Fibroblast of lung (primary cell): ENCODE measurements around the gene LRP5. TPM values are rescaled to one million over a fixed set of nuclear protein-coding genes. Genes with fewer than 3 reads are reported as not detected.

Experiments used
- DNase-seq, 2 donors: peaks; one replicate each; pipeline versions ENCODE4 v3.0.0 to v3.0.0-alpha.2; 2010; ENCODE audit warnings: low read depth in 2 of 2
- H2AFZ ChIP-seq: 2 replicates; pipeline ENCODE4 v1.5.1; 2012; ENCODE audit warnings: low read length, control low read depth, inconsistent platforms
- H3K27ac ChIP-seq: 2 replicates; pipeline ENCODE4 v1.5.1; 2011; ENCODE audit warnings: low read length, control low read depth; ENCODE audit not compliant: insufficient read depth
- H3K27me3 ChIP-seq: 2 replicates; pipeline ENCODE4 v1.5.1; 2011; ENCODE audit warnings: mild to moderate bottlenecking, low read length; ENCODE audit not compliant: control insufficient read depth, insufficient read depth
- H3K36me3 ChIP-seq: 2 replicates; pipeline ENCODE4 v1.5.1; 2011; ENCODE audit warnings: low read length; ENCODE audit not compliant: control insufficient read depth, insufficient read depth
- H3K4me1 ChIP-seq: 2 replicates; pipeline ENCODE4 v1.5.1; 2011; ENCODE audit warnings: low read length; ENCODE audit not compliant: control insufficient read depth, insufficient read depth; ENCODE audit errors: extremely low read depth
- H3K4me2 ChIP-seq: 2 replicates; pipeline ENCODE4 v1.5.1; 2011; ENCODE audit warnings: low read length, control low read depth; ENCODE audit not compliant: insufficient read depth; ENCODE audit errors: extremely low read depth
- H3K4me3 ChIP-seq, 4 experiments: fragments of 200-600 bp in 1 of 4; sonication (generic) in 1 of 4; replicated peaks in 1 of 4; 2 replicates each; pipeline ENCODE4 v1.5.1; 2011 to 2016; ENCODE audit warnings: low read length in 4 of 4, low read depth in 3 of 4, mild to moderate bottlenecking in 3 of 4, control low read depth in 2 of 4, inconsistent platforms in 1 of 4, mixed read lengths in 1 of 4; ENCODE audit not compliant: insufficient read depth in 1 of 4; ENCODE audit errors: control extremely low read depth in 1 of 4
- H3K79me2 ChIP-seq: 2 replicates; pipeline ENCODE4 v1.5.1; 2012; ENCODE audit warnings: mild to moderate bottlenecking, low read length, inconsistent platforms; ENCODE audit not compliant: control insufficient read depth, insufficient read depth
- H3K9ac ChIP-seq: 2 replicates; pipeline ENCODE4 v1.5.1; 2011; ENCODE audit warnings: mild to moderate bottlenecking, low read length, control low read depth; ENCODE audit not compliant: insufficient read depth
- H3K9me3 ChIP-seq: 2 replicates; pipeline ENCODE4 v1.5.1; 2012; ENCODE audit warnings: low read depth, low read length; ENCODE audit not compliant: control insufficient read depth, insufficient read depth
- H4K20me1 ChIP-seq: 2 replicates; pipeline ENCODE4 v1.5.1; 2011; ENCODE audit warnings: low read length; ENCODE audit not compliant: control insufficient read depth, insufficient read depth; ENCODE audit errors: extremely low read depth
- CTCF ChIP-seq, 2 donors: IDR thresholded peaks in 1 of 2; conservative IDR thresholded peaks in 1 of 2; 1 replicate in 1 of 2; 2 replicates in 1 of 2; pipeline ENCODE4 v1.5.1; 2011 to 2012; ENCODE audit warnings: low read length in 2 of 2, control low read depth in 1 of 2, inconsistent platforms in 1 of 2, low read depth in 1 of 2, mild to moderate bottlenecking in 1 of 2
- EZH2 ChIP-seq: IDR thresholded peaks from 2 replicates; pipeline ENCODE4 v1.5.1; 2012; ENCODE audit warnings: low read length, control low read depth, mild to moderate bottlenecking; ENCODE audit errors: missing control alignments
- polyA plus RNA-seq, 2 donors: library from polyadenylated mRNA; depleted of rRNA in 1 of 2; stranded (reverse) in 1 of 2; unstranded in 1 of 2; fragments of >200 nt; gene quantifications; 2 replicates each; pipeline ENCODE4 v1.2.1, GENCODE V29; 2011 to 2012; ENCODE audit warnings: missing spikeins in 1 of 2
- total RNA-seq: library from RNA; depleted of rRNA; stranded (reverse); fragments of >200 nt; gene quantifications from 2 replicates; pipeline ENCODE4 v1.2.1, GENCODE V29; 2014

Gene LRP5
- total and polyA plus RNA-seq, 2 donors (not counting 1 experiment from before 2014, with no cell fraction given): 3.8 to 22.0 TPM

GRCh38 chr11:68384530-68385081 is 72.2 kb downstream of the LRP5 start:
- Histone ChIP-seq H3K27ac (no peak overlapping the region), H3K4me1 (peaks cover 15% of the 10 kb centered on the region), H2AFZ (no peak overlapping the region), H3K4me2 (no peak overlapping the region), H3K4me3 (no peak overlapping the region), H3K27me3 (no peaks in the 10 kb centered on the region), H4K20me1 (no peaks in the 10 kb centered on the region), H3K79me2 (no peaks in the 10 kb centered on the region), H3K9me3 (no peaks in the 10 kb centered on the region), H3K36me3 (peaks cover 2% of the 10 kb centered on the region), H3K9ac (no peak overlapping the region)
- TF ChIP-seq CTCF (conservative IDR thresholded peaks at IDR 0.05 in 1 of 2, IDR thresholded peaks at IDR 0.05 in 1 of 2; ENCODE audit: low read depth in 1 of 2, low read length in 2 of 2) (no peak), EZH2 (no peak)
- DNase-seq: no peak

- H3K27me3 ChIP-seq: no peaks in the 10 kb centered on the region
- no peak overlapping the region for H2AFZ ChIP-seq
- no peaks in the 10 kb centered on the region for H3K9me3 ChIP-seq
- no peaks in the 10 kb centered on the region for H3K79me2 ChIP-seq
- H3K36me3 ChIP-seq: peaks cover 2% of the 10 kb centered on the region
- no peak overlapping the region for H3K27ac ChIP-seq
- no peak overlapping the region for H3K4me2 ChIP-seq
- no peak overlapping the region for H3K4me3 ChIP-seq
- TF ChIP-seq CTCF (conservative IDR thresholded peaks at IDR 0.05 in 1 of 2, IDR thresholded peaks at IDR 0.05 in 1 of 2; ENCODE audit: low read depth in 1 of 2, low read length in 2 of 2): no peak
- no peak for TF ChIP-seq EZH2
- H3K9ac ChIP-seq: no peak overlapping the region
- H3K4me1 ChIP-seq: peaks cover 11% of the 10 kb centered on the region
- no peak for DNase-seq
- no peaks in the 10 kb centered on the region for H4K20me1 ChIP-seq
Observed at GRCh38 chr11:68385128-68385527, 72.7 kb downstream of the LRP5 start.

- no peaks in the 10 kb centered on the region for H3K9me3 ChIP-seq
- TF ChIP-seq EZH2 (no peak), CTCF (conservative IDR thresholded peaks at IDR 0.05 in 1 of 2, IDR thresholded peaks at IDR 0.05 in 1 of 2; ENCODE audit: low read depth in 1 of 2, low read length in 2 of 2) (no peak)
- H2AFZ ChIP-seq: no peak overlapping the region
- no peaks in the 10 kb centered on the region for H4K20me1 ChIP-seq
- H3K4me3 ChIP-seq: no peak overlapping the region
- no peaks in the 10 kb centered on the region for H3K79me2 ChIP-seq
- H3K36me3 ChIP-seq: peaks cover 2% of the 10 kb centered on the region
- no peak overlapping the region for H3K9ac ChIP-seq
- no peak for DNase-seq
- H3K4me2 ChIP-seq: no peak overlapping the region
- H3K4me1 ChIP-seq: peaks cover under 1% of the 10 kb centered on the region
- H3K27me3 ChIP-seq: no peaks in the 10 kb centered on the region
- H3K27ac ChIP-seq: no peak overlapping the region
Observed at GRCh38 chr11:68386331-68386978, 74.1 kb downstream of the LRP5 start.
